GM13976 (cell line): ENCODE measurements around the gene GRB2.
"Not testable (repeated sequence)": the region's sequence is repeated elsewhere in the genome, so short reads cannot be mapped to it uniquely, and the experiment has no call there.

Experiments
- DNase-seq: peaks from one replicate; pipeline ENCODE4 v3.0.0; 2012; ENCODE audit warnings: low spot score
- in situ Hi-C: fragments of 300-500 bp; cut with MboI; formaldehyde crosslinking; loops from one replicate; pipeline ENCODE4 v1.12.0; 2022; ENCODE audit warnings: low sequenced_read_pairs, mixed read lengths, inconsistent platforms; ENCODE audit not compliant: unreplicated experiment
- TF ChIP-seq, protein P1 (sequence below): IDR thresholded peaks from 2 replicates; pipeline ENCODE4 v1.5.1; 2012; ENCODE audit warnings: borderline replicate concordance, mild to moderate bottlenecking; ENCODE audit not compliant: insufficient read depth; ENCODE audit errors: extremely low read depth, missing control alignments, control extremely low read depth

Gene GRB2

DNA sequence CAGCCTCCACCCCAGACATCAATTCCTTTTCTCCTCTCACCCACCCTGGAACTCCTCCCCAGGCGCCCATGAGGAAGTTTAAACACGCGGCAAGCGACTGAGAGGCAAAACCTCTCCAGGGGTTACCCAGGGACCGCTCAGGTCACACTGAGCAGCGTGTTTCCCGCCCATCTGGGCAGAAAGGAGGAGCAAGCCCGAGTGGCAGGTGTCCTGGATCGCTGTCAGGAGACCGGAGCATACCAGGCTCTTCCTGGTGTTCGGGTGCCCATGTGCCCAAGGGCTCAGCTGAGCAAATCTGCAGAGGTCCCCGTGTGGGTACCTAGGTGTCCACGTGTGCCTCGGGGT, 116.7 kb downstream of the GRB2 start:
- TF ChIP-seq, protein P1, sequence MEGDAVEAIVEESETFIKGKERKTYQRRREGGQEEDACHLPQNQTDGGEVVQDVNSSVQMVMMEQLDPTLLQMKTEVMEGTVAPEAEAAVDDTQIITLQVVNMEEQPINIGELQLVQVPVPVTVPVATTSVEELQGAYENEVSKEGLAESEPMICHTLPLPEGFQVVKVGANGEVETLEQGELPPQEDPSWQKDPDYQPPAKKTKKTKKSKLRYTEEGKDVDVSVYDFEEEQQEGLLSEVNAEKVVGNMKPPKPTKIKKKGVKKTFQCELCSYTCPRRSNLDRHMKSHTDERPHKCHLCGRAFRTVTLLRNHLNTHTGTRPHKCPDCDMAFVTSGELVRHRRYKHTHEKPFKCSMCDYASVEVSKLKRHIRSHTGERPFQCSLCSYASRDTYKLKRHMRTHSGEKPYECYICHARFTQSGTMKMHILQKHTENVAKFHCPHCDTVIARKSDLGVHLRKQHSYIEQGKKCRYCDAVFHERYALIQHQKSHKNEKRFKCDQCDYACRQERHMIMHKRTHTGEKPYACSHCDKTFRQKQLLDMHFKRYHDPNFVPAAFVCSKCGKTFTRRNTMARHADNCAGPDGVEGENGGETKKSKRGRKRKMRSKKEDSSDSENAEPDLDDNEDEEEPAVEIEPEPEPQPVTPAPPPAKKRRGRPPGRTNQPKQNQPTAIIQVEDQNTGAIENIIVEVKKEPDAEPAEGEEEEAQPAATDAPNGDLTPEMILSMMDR, result no peak

DNA sequence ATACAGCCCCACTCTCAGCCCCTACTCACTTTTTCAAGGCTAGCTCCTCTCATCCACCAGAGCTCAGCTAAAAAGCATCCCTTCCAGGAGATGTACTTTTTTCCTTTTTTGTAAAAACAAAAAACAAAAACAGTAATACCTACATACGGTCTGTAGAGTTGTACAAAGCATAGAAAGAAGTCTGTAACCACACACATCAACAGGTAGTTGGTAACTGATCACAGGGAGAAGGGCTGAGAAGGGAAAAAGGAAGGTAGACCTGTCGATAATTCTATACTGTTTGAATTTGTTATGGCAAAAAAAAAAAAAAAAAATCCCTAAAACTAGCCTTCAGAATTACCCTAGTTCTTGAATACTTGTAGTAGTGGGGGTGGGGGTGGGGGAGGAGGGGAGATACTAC, 117.1 kb downstream of the GRB2 start:
- TF ChIP-seq, protein P1, result no peak
- peak; percentile 12 for DNase-seq
- in situ Hi-C loops, result no loop called here

More for the DNA sequence above, 116.7 kb downstream of the GRB2 start:
- in situ Hi-C loops, result no loop called here
- no peak for DNase-seq

DNA sequence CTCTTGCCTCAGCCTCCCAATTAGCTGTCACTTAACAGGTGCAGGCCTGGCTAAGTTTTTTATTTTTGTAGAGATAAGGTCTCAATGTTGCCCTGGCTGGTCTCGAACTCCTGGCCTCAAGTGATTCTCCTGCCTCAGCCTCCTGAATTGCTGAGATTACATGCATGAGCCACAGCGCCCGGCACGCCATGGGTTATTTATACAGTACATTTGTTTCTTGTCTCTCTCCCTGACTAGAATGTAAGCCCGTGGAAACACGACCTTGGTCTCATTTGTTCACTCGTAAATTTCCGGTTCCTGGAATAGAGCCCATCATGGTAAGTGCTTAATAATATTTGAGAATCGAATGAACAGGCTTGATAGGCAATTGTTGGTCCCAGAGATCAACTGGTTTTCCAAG, 118.3 kb downstream of the GRB2 start:
- in situ Hi-C loops, result no loop called here
- TF ChIP-seq, protein P1, result no peak
- no peak for DNase-seq

DNA sequence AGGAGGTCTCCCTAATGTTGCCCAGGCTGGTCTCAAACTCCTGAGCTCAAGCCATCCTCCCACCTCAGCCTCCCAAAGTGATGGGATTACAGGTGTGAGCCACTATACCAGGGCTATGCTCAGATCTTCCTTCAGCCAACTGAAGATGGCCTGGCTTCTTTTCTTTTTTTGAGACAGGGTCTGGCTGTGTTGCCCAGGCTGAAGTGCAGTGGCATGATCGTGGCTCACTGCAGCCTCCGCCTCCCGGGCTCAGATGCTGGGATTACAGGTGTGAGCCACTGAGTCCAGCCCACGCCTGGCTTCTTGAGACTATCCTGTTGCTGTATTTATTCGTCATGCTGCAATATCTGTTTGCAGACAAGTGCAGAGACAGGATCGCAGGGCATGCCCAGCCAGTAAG, 120.4 kb downstream of the GRB2 start:
- TF ChIP-seq, protein P1, result no peak
- in situ Hi-C loops, result no loop called here
- no peak for DNase-seq

DNA sequence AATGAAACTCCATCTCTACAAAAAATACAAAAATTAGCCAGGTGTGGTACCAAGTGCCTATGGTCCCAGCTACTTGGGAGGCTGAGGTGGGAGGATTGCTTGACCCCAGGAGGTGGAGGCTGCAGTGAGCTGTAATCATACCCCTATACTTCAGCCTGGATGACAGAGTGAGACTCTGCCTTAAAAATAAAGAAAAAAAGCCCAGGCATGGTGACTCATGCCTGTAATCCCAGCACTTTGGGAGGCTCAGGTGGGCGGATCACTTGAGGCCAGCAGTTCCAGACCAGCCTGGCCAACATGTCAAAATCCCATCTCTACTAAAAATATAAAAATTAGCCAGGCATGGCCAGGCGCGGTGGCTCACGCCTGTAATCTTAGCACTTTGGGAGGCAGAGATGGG, 125.3 kb downstream of the GRB2 start:
- not testable (repeated sequence) for DNase-seq

DNA sequence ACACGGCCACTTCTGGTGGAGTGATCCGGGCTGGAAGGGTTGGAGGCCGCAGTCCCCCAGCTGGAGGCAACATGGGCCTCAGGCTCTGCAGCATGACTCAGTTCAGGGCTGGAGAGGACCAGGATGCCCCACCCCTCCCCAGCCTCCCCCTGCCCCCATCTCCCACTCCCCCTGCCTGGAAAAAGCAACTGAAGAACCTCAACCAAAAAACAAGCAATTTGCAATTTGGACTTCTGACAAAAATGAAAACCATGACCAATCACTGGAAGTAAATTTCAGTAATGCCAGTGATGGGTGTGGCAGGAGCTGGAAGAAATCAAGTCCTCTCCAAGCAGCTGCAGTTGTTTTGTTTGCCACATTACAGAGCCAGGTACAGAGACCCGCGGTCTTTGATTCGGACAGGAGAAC, 127.8 kb downstream of the GRB2 start:
- TF ChIP-seq, protein P1, result no peak
- DNase-seq, result no peak
- in situ Hi-C loops, result no loop called here

More for the DNA sequence above, 125.3 kb downstream of the GRB2 start:
- in situ Hi-C loops, result not testable (repeated sequence)

DNA sequence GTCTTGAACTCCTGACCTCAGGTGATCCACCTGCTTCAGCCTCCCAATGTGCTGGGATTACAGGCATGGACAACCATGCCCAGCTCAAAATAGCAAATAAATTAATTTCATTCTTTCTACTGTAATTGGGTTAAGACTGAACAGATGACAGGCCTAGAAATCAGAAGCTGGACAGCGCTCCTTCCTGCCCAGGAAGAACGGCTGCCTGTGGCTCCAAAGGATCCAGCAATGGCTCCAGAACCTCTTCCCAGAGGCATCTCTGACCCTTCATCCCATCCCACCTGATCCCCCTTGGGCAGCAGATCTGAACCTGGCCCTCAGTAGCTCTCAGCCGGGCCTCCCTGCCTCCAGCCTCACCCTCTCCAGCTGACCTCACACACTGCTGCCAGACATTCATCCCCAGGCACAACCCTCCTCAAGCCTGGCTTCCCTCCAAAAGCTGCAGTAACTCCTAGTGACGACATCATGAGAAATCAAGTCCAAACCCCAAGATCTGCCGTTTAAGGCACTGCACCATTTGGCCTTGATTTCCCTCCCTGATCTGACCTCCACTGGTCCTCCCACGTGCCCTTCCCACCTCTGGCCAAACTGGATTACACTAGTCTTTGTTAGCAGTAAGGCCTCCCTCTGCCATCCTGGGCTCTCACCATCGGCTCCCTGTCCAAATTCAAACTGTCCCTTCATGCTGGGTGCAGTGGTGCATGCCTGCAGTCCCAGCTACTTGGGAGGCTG, 131.3 kb downstream of the GRB2 start:
- TF ChIP-seq, protein P1, result no peak
- DNase-seq, result no peak
- in situ Hi-C loops, result loop anchor here (5.0 kb wide), 1 partner anchor 138 kb away; no protein-coding TSS in a partner anchor
